Measurements from ENCODE around the gene FBXO31. TPM values are rescaled to one million over a fixed set of nuclear protein-coding genes. Genes with fewer than 3 reads are reported as not detected.

The FBXO31 gene
- total RNA-seq, 1 donor from 2014 or later = 26.2 TPM

- no peaks in the 10 kb centered on the region for H3K9me3 ChIP-seq
- intact Hi-C loops (cut with DNase I) = no loop called here
- DNase-seq = no peak
- TF ChIP-seq CTCF (IDR thresholded peaks at IDR 0.05) = no peak
- no peaks in the 10 kb centered on the region for H3K27me3 ChIP-seq (ENCODE audit: low read depth)
- no peaks in the 10 kb centered on the region for H3K4me1 ChIP-seq
- no peak for ATAC-seq
- H3K4me3 ChIP-seq = no peak overlapping the region
- no peak overlapping the region for H3K27ac ChIP-seq
- peaks cover 99% of the 10 kb centered on the region for H3K36me3 ChIP-seq
These were observed 30.7 kb upstream of the FBXO31 start for GRCh38 chr16:87414251-87414680.

GRCh38 chr16:87412996-87413421, 29.4 kb upstream of the FBXO31 start:
- Histone ChIP-seq H3K4me1 (no peaks in the 10 kb centered on the region), H3K4me3 (no peak overlapping the region), H3K9me3 (no peaks in the 10 kb centered on the region), H3K27me3 (ENCODE audit: low read depth) (no peaks in the 10 kb centered on the region), H3K36me3 (peaks cover 92% of the 10 kb centered on the region), H3K27ac (no peak overlapping the region)
- no peak for TF ChIP-seq CTCF (IDR thresholded peaks at IDR 0.05)
- intact Hi-C loops (cut with DNase I) = no loop called here
- DNase-seq (no peak), ATAC-seq (no peak)

- no peak for TF ChIP-seq CTCF (IDR thresholded peaks at IDR 0.05)
- peaks cover 91% of the 10 kb centered on the region for H3K36me3 ChIP-seq
- DNase-seq = no peak
These were observed 28.9 kb upstream of the FBXO31 start for GRCh38 chr16:87412371-87412995.

GRCh38 chr16:87411375-87412271, 28.0 kb upstream of the FBXO31 start:
- ATAC-seq (no peak), DNase-seq (no peak)
- Histone ChIP-seq H3K27ac (no peak overlapping the region), H3K27me3 (ENCODE audit: low read depth) (no peaks in the 10 kb centered on the region), H3K4me1 (peaks cover 7% of the 10 kb centered on the region), H3K9me3 (no peaks in the 10 kb centered on the region), H3K36me3 (peaks cover 91% of the 10 kb centered on the region), H3K4me3 (no peak overlapping the region)
- TF ChIP-seq CTCF (IDR thresholded peaks at IDR 0.05) = no peak
- intact Hi-C loops (cut with DNase I) = no loop called here

More at GRCh38 chr16:87412371-87412995, 28.9 kb upstream of the FBXO31 start:
- intact Hi-C loops (cut with DNase I) = no loop called here
- no peak overlapping the region for H3K27ac ChIP-seq
- no peak overlapping the region for H3K4me3 ChIP-seq
- H3K9me3 ChIP-seq = no peaks in the 10 kb centered on the region
- H3K4me1 ChIP-seq = no peaks in the 10 kb centered on the region
- ATAC-seq = no peak
- H3K27me3 ChIP-seq (ENCODE audit: low read depth) = no peaks in the 10 kb centered on the region

GRCh38 chr16:87410968-87411367, 27.4 kb upstream of the FBXO31 start:
- DNase-seq = no peak
- Histone ChIP-seq H3K36me3 (peaks cover 91% of the 10 kb centered on the region), H3K9me3 (no peaks in the 10 kb centered on the region), H3K27ac (no peak overlapping the region), H3K4me1 (peaks cover 7% of the 10 kb centered on the region), H3K27me3 (ENCODE audit: low read depth) (no peaks in the 10 kb centered on the region), H3K4me3 (no peak overlapping the region)
- TF ChIP-seq CTCF (IDR thresholded peaks at IDR 0.05) = no peak
- intact Hi-C loops (cut with DNase I) = no loop called here
- no peak for ATAC-seq

Measured in lower lobe of right lung (tissue), 2 donors.